Stomach smooth muscle (tissue), 2 donors: ENCODE results near the gene ARMC7.
"Not testable (repeated sequence)": the region's sequence is repeated elsewhere in the genome, so short reads cannot be mapped to it uniquely, and the experiment has no call there.

ENCODE experiments used
- H3K27ac ChIP-seq: one replicate; pipeline ENCODE4 v1.7.0; 2013; ENCODE audit warnings: mild to moderate bottlenecking, low read length, inconsistent platforms
- H3K27me3 ChIP-seq, 2 donors: one replicate each; pipeline ENCODE4 v1.7.0; 2013; ENCODE audit warnings: low read length in 2 of 2; ENCODE audit not compliant: insufficient read depth in 2 of 2, control insufficient read depth in 1 of 2
- H3K36me3 ChIP-seq, 2 donors: one replicate each; pipeline ENCODE4 v1.7.0; 2013; ENCODE audit warnings: low read length in 2 of 2; ENCODE audit not compliant: control insufficient read depth in 2 of 2, insufficient read depth in 2 of 2
- H3K4me1 ChIP-seq: one replicate; pipeline ENCODE4 v1.7.0; 2013; ENCODE audit warnings: low read length; ENCODE audit not compliant: control insufficient read depth, insufficient read depth
- H3K4me3 ChIP-seq, 2 donors: one replicate each; pipeline ENCODE4 v1.7.0; 2013; ENCODE audit warnings: low read length in 2 of 2
- H3K9ac ChIP-seq, 2 donors: one replicate each; pipeline ENCODE4 v1.7.0; 2013; ENCODE audit warnings: low read length in 2 of 2, mild to moderate bottlenecking in 1 of 2
- H3K9me3 ChIP-seq, 2 donors: one replicate each; pipeline ENCODE4 v1.7.0; 2013; ENCODE audit warnings: low read length in 2 of 2; ENCODE audit not compliant: control insufficient read depth in 2 of 2
- donor health status: healthy.
- donor health status: Pancreatic carcinoma.

Gene ARMC7

DNA sequence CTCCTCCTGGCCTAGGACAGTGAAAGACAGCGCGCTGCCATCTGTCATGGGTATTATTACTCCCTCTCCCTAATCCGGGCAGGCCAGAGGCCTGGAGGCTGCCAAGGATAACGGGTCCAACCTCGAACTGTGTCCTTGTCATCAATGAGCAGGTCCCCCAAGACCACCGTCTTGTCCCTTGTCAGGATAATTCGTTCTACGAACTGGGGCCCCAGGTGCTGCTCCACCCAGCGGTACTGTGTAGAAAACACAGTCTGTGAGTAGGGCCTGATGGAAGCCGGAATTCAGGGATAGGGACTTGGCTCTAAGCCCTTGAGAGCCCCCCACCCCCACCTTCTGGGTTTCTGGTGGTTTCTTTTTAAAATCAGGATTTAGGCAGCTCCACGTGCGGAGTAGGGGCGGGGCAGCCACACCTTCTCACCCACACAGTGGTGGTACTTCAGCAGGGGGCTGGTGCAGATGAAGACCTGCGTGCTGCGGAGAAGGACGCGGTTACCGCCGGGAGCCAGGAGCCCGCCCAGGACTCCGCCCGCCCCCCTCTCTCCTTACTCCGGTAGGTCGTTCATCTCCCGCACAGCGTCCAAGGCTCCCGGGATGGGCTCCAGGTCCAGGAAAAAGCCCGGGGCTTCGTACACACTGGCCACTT lies 21.0 kb downstream of the ARMC7 start:
- peaks cover 0 to 4% of the 10 kb centered on the region in 2 donors for H3K36me3 ChIP-seq
- H3K27ac ChIP-seq = peak overlapping the region; percentile 77
- peak overlapping the region; percentile 81 to 92 for H3K9ac ChIP-seq
- peaks cover 8% of the 10 kb centered on the region for H3K4me1 ChIP-seq
- H3K4me3 ChIP-seq = peak overlapping the region; percentile 84
- no peaks in the 10 kb centered on the region for H3K27me3 ChIP-seq
- H3K9me3 ChIP-seq = no peaks in the 10 kb centered on the region

GRCh38 chr17:75131278-75132017 lies 21.7 kb downstream of the ARMC7 start, which contains the start of gene NT5C:
TSS of gene NT5C (minus strand) at chr17:75131742. CDS start at chr17:75131707, 35 bp downstream.
- Histone ChIP-seq H3K9me3 (no peaks in the 10 kb centered on the region), H3K4me3 (peak within 1 kb of the TSS; percentile 84), H3K9ac (peak within 1 kb of the TSS; percentile 81 to 92), H3K4me1 (peaks cover 8% of the 10 kb centered on the region), H3K27me3 (no peaks in the 10 kb centered on the region), H3K36me3 (peaks cover 0 to 4% of the 10 kb centered on the region in 2 donors), H3K27ac (peak within 1 kb of the TSS; percentile 77)

- not testable (repeated sequence) for H3K36me3 ChIP-seq, H3K9me3 ChIP-seq, H3K4me1 ChIP-seq, H3K27me3 ChIP-seq
- Histone ChIP-seq H3K9ac (peak overlapping the region; percentile 81 to 92), H3K27ac (peak overlapping the region; percentile 77), H3K4me3 (peak overlapping the region; percentile 84)
Observed at GRCh38 chr17:75132018-75133000, 22.5 kb downstream of the ARMC7 start.

DNA sequence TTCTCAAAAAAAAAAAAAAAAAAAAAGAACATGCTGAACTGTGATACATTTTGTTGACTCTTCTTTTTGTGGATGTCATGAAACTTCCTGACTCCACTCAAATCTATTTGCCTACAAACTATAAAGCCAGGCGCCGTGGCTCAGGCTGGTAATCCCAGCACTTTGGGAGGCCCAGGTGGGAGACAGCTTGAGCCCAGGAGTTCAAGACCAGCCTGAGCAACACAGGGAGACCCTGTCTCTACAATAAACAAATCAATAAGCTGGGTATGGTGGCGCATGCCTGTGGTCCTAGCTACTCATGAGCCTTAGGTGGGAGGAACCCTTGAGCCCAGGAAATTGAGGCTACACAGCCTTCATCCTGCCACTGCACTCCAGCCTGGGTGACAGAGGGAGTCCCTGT lies 23.2 kb downstream of the ARMC7 start:
- Histone ChIP-seq H3K36me3 (peaks cover 0 to 4% of the 10 kb centered on the region in 2 donors), H3K27ac (no peak overlapping the region), H3K9me3 (no peaks in the 10 kb centered on the region), H3K27me3 (no peaks in the 10 kb centered on the region), H3K4me3 (no peak overlapping the region), H3K4me1 (peaks cover 8% of the 10 kb centered on the region), H3K9ac (no peak overlapping the region)

DNA sequence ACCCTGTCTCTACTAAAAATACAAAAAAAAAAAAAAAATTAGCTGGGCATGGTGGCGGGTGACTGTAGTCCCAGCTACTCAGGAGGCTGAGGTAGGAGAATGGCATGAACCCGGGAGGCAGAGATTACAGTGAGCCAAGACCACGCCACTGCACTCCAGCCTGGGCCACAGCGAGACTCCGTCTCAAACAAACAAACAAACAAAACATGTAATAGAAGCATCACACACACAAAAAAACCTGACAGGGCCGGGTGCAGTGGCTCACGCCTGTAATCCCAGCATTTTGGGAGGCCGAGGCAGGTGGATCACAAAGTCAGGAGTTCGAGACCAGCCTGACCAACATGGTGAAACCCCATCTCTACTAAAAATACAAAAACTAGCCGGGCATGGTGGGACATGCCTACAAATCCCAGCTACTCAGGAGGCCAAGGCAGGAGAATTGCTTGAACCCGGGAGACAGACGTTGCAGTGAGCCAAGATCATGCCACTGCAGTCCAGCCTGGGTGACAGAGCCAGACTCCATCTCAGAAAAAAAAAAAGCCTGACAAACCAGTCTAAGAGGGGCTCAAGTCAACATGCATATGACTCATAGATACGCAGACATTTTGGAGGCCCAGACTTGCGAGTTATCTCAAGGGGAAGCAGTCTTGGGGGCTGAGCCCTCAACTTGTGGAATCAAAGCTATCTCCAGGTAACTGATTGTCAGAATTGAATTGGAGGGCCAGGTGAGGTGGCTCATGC lies 24.0 kb downstream of the ARMC7 start:
- H3K9me3 ChIP-seq, H3K27ac ChIP-seq, H3K4me1 ChIP-seq, H3K9ac ChIP-seq, H3K4me3 ChIP-seq, H3K27me3 ChIP-seq, H3K36me3 ChIP-seq: not testable (repeated sequence)

DNA sequence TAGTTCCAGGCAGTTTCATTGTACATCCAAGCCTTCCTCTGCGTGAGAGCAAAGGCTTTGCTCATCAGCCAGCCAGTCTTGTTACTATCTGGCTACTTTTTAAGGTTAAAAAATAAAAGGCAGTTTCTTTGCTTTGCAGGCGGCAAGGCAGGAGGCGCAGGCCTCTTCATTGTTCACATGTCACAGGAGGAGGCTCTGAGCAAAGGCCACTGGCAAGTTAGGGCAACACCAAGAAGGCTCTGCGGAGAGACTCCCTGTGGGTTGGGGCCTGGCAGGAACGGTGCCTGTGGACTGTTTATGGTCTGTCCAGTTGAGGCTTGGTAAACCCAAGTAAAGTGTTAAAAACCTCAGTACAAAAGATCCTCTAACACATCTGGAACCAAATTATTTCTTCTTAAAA lies 25.7 kb downstream of the ARMC7 start:
- Histone ChIP-seq H3K9ac (no peak overlapping the region), H3K9me3 (no peaks in the 10 kb centered on the region), H3K4me3 (no peak overlapping the region), H3K27me3 (no peaks in the 10 kb centered on the region), H3K36me3 (no peaks in the 10 kb centered on the region), H3K4me1 (peaks cover 5% of the 10 kb centered on the region), H3K27ac (no peak overlapping the region)

GRCh38 chr17:75135946-75136345 lies 26.2 kb downstream of the ARMC7 start:
- Histone ChIP-seq H3K4me3 (no peak overlapping the region), H3K9me3 (no peaks in the 10 kb centered on the region), H3K9ac (no peak overlapping the region), H3K4me1 (no peaks in the 10 kb centered on the region), H3K27me3 (no peaks in the 10 kb centered on the region), H3K36me3 (no peaks in the 10 kb centered on the region), H3K27ac (no peak overlapping the region)

- H3K9me3 ChIP-seq, H3K4me1 ChIP-seq, H3K36me3 ChIP-seq, H3K4me3 ChIP-seq, H3K27me3 ChIP-seq, H3K9ac ChIP-seq, H3K27ac ChIP-seq: not testable (repeated sequence)
Observed at GRCh38 chr17:75137762-75138161, 28.0 kb downstream of the ARMC7 start.

DNA sequence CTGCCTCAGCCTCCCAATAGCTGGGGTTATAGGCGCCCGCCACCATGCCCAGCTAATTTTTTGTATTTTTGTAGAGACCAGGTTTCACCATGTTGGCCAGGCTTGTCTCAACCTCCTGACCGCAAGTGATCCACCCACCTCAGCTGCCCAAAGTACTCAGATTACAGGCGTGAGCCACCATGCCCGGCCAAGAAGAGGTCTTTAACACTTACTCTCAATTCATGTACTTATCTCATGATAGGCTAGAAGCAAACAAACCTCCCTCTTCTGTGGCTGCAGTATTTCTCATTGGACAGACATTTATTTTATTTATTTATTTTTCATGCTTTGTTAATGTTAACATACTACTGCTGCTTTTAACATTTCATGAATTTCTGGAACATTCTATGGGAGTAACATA lies 28.8 kb downstream of the ARMC7 start:
- Histone ChIP-seq H3K36me3 (no peaks in the 10 kb centered on the region), H3K9ac (no peak overlapping the region), H3K4me1 (no peaks in the 10 kb centered on the region), H3K9me3 (no peaks in the 10 kb centered on the region), H3K4me3 (no peak overlapping the region), H3K27me3 (no peaks in the 10 kb centered on the region), H3K27ac (no peak overlapping the region)
